NCI-H2196 (cell line): ENCODE results near the gene OBI1.

Experiments used
- DNase-seq: peaks from one replicate; lab custom pipeline; 2025; ENCODE audit not compliant: unreplicated experiment; lab: John Stamatoyannopoulos, UW

The OBI1 gene

GRCh38 chr13:78658630-78659449 is at the start of gene OBI1:
OBI1 (minus strand) TSS chr13:78659155; CDS start chr13:78659120, 35 bp downstream.
- peak; percentile 68 for DNase-seq

- DNase-seq: no peak
Observed at GRCh38 chr13:78701383-78701782, 42.4 kb upstream of the OBI1 start.

- DNase-seq: peak; percentile 15
Observed at GRCh38 chr13:78700121-78700910, 41.4 kb upstream of the OBI1 start.

- DNase-seq: no peak
Observed at GRCh38 chr13:78689011-78689410, 30.1 kb upstream of the OBI1 start.

GRCh38 chr13:78686461-78686860 is 27.5 kb upstream of the OBI1 start:
- no peak for DNase-seq

GRCh38 chr13:78680576-78681350 is 21.8 kb upstream of the OBI1 start:
- no peak for DNase-seq

- no peak for DNase-seq
Observed at GRCh38 chr13:78680115-78680561, 21.2 kb upstream of the OBI1 start.

- DNase-seq: no peak
Observed at GRCh38 chr13:78679329-78679728, 20.4 kb upstream of the OBI1 start.

- DNase-seq: no peak
Observed at GRCh38 chr13:78675112-78675511, 16.2 kb upstream of the OBI1 start.

- DNase-seq: no peak
Observed at GRCh38 chr13:78674638-78675037, 15.7 kb upstream of the OBI1 start.

- no peak for DNase-seq
Observed at GRCh38 chr13:78662467-78662866, 3.5 kb upstream of the OBI1 start.

- no peak for DNase-seq
Observed at GRCh38 chr13:78660495-78660857, 1.5 kb upstream of the OBI1 start.

- DNase-seq: no peak
Observed at GRCh38 chr13:78659732-78660494, 958 bp upstream of the OBI1 start.

- DNase-seq: no peak
Observed at GRCh38 chr13:78659450-78659730, 435 bp upstream of the OBI1 start.

GRCh38 chr13:78657699-78658629 is 991 bp downstream of the OBI1 start:
- no peak for DNase-seq

- no peak for DNase-seq
Observed at GRCh38 chr13:78655906-78656305, 3.0 kb downstream of the OBI1 start.

- no peak for DNase-seq
Observed at GRCh38 chr13:78655007-78655406, 3.9 kb downstream of the OBI1 start.

- DNase-seq: no peak
Observed at GRCh38 chr13:78652651-78653050, 6.3 kb downstream of the OBI1 start.

- no peak for DNase-seq
Observed at GRCh38 chr13:78650717-78651083, 8.3 kb downstream of the OBI1 start.
